ENCODE results near the gene TMEM8B. TPM values are rescaled to one million over a fixed set of nuclear protein-coding genes. Genes with fewer than 3 reads are reported as not detected.
A peak's percentile ranks its signal among the peaks of the same experiment; 100 is the strongest.

TMEM8B gene
- total and polyA plus RNA-seq, 9 of the 15 experiments (the other 6 are each of a cell fraction or from before 2014, with no cell fraction given): 0.01 to 2.2 (median 1.1) TPM

DNA sequence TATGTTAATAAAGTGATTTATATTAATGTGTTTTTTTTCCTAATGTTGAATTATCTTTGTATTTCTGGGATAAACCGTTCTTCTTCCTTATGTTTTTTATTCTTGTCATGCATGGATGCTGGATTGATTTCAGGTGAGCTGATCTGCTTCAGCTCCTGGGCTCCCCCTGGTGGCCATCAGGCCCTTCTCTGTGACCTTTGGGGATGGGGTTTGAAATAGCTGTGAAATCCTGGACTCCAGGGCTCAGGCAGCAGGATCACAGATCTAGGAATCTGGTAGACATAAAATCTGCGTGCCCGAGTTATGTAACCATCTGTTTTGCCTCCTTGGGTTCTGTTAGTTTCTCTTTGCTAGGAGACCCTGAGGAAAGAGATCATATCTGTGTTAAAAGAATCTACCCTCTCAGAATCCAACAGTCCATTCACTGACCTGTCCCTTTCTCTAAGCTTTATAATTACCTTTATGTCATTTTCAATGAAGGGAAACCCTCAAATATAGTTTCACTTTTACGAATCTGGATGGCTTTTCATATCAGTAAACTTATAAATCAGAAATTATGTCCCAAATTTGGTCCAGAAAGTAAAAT is 53.3 kb downstream of the TMEM8B start (continued):
- peak; percentile 77; the same call in 1 of the 2 replicates for TF ChIP-seq REST (IDR thresholded peaks at IDR 0.05; ENCODE audit: borderline replicate concordance)
- no peak for TF ChIP-seq REST (CRISPR knock-in tag; IDR thresholded peaks at IDR 0.05; ENCODE audit: low read depth)
